Testis (tissue), 2 donors: ENCODE data around the gene PLXDC2.

Source experiments
- POLR2A ChIP-seq: fragments of 450-650 bp; IDR thresholded peaks from one replicate; pipeline ENCODE4 v1.6.1; 2017; ENCODE audit warnings: antibody characterized with exemption, mild to moderate bottlenecking, moderate library complexity
- TF ChIP-seq, protein P1 (sequence below), 3 experiments: fragments of 450-650 bp in 2 of 3; fragments of 200-600 bp in 1 of 3; sonication (generic) in 1 of 3; IDR thresholded peaks; one replicate each; pipeline ENCODE4 v1.5.1; 2016 to 2019; ENCODE audit warnings: antibody characterized with exemption in 3 of 3, mild to moderate bottlenecking in 2 of 3, moderate library complexity in 1 of 3

DNA sequence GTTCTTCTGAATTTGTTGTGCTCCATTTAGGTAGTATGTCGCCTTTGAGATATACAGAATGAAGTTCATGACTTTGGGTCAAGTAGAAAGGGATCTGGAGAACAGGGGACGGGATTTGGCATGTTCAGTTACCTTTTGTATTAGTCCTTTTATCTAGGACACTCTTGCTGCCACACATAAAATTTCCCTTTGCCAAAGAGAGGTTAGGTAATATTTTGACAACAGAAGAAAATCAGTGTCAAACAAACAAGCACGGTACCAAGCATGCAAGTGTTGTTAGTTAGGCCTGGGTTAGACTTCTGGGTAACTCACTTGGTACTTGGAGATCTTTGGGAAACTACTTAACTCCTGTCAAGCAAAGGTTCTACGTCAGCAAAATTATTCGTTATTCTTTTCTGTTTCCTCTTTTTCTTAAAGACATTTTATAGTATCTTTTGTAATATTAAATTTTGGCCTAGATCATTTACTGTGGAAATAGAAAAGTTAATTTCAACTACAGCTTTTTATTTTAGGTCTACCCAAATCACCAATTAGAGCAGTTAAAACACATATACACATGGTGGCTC is 116.7 kb downstream of the PLXDC2 start:
- no peak for TF ChIP-seq POLR2A
- TF ChIP-seq, protein P1, sequence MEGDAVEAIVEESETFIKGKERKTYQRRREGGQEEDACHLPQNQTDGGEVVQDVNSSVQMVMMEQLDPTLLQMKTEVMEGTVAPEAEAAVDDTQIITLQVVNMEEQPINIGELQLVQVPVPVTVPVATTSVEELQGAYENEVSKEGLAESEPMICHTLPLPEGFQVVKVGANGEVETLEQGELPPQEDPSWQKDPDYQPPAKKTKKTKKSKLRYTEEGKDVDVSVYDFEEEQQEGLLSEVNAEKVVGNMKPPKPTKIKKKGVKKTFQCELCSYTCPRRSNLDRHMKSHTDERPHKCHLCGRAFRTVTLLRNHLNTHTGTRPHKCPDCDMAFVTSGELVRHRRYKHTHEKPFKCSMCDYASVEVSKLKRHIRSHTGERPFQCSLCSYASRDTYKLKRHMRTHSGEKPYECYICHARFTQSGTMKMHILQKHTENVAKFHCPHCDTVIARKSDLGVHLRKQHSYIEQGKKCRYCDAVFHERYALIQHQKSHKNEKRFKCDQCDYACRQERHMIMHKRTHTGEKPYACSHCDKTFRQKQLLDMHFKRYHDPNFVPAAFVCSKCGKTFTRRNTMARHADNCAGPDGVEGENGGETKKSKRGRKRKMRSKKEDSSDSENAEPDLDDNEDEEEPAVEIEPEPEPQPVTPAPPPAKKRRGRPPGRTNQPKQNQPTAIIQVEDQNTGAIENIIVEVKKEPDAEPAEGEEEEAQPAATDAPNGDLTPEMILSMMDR (IDR thresholded peaks at IDR 0.05) = no peak
